SH-SY5Y (cell line): ENCODE data around the gene VSTM2L.

ENCODE experiments used
- GATA2 ChIP-seq: IDR thresholded peaks from 2 replicates; pipeline ENCODE4 v1.6.1; 2011; ENCODE audit warnings: mild to moderate bottlenecking, low read depth, low read length
- GATA3 ChIP-seq: IDR thresholded peaks from 2 replicates; pipeline ENCODE4 v1.6.1; 2011; ENCODE audit warnings: low read depth, mild to moderate bottlenecking, low read length, moderate library complexity

VSTM2L gene

DNA sequence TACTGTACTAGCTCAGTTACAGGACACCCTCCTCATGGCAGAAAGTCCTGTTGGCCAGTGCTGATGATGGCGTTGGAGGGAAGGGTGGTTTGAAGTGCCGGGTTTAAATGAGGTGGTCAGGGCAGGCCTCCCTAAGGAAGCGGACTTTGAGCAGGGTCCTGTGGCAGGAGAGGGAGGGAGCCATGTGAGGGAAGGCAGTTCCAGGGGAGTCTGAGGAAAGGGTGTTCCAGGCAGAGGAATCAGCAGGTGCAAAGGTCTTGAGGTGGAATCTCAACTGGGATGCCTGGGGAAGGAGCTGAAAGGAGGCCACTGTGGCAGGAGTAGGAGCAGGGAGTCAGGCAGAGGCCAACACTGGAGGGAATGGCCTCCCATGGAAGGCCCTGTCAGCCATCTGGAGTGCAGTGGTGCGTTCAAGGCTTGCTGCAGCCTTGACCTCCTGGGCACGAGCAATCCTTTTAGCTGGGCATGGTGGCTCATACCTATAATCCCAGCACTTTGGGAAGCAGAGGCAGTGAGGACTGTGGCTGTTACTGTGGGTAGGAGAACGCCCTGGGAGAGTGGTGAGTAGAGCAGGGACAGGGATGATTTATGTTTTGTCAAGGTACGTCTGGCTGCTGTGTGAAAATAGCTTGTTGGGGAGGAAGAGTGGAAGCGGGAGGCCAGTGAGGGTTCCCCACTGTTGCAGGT lies 26.2 kb downstream of the VSTM2L start:
- no peak for TF ChIP-seq GATA2
- no peak for TF ChIP-seq GATA3

GRCh38 chr20:37929683-37930014 lies 26.7 kb downstream of the VSTM2L start:
- TF ChIP-seq GATA2 = no peak
- no peak for TF ChIP-seq GATA3

GRCh38 chr20:37931153-37931922 lies 28.4 kb downstream of the VSTM2L start:
- TF ChIP-seq GATA2 (no peak), GATA3 (no peak)

- TF ChIP-seq GATA3 (no peak), GATA2 (no peak)
Measured at GRCh38 chr20:37932074-37932473, 29.1 kb downstream of the VSTM2L start.

GRCh38 chr20:37932919-37933318 lies 30.0 kb downstream of the VSTM2L start:
- TF ChIP-seq GATA3 (no peak), GATA2 (no peak)

- TF ChIP-seq GATA3 = no peak
- no peak for TF ChIP-seq GATA2
Measured at GRCh38 chr20:37933786-37934633, 31.1 kb downstream of the VSTM2L start.

GRCh38 chr20:37934634-37935375 lies 31.9 kb downstream of the VSTM2L start:
- TF ChIP-seq GATA2 (no peak), GATA3 (no peak)

DNA sequence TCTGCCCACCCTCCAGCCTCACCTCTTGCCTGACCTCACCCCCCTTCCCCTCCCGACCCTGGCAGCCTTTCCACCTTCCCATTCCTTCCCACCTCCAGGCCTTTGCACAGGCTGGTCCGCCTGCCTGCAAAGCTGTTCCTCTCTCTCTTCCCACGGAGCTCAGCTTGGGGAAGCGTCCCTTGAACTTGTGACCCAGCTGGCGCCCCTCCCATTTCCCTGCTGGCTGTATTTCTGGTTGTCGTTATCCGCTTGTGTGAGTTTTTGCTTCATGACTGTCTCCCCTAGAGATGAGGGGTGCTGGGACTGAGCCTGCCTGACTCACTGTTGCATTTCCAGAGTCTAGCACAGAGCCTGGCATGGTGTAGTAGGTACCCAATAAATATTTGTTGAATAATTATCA lies 32.5 kb downstream of the VSTM2L start:
- TF ChIP-seq GATA3 (no peak), GATA2 (no peak)

- TF ChIP-seq GATA3 (no peak), GATA2 (no peak)
Measured at GRCh38 chr20:37936041-37936440, 33.1 kb downstream of the VSTM2L start.

DNA sequence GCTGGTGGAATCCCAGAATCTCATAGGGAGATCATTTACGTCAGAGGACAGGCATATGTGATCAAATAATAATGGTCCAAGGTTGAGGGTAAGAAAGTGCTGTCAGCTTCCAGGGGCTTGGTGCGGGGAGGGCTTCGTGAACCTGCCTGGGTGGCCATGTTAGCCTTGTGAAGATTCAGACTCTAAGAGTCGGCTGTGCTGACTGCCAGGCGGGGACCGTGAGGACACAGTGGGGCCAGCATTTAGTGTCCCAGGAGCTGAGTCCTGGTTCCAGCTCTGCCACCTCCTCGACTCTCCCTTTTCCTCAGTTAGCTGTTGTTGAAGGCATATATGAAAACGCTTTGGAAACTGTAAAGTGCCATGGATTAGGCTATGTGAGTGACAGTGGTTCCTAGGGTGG lies 33.5 kb downstream of the VSTM2L start:
- TF ChIP-seq GATA2 = no peak
- TF ChIP-seq GATA3 = no peak

DNA sequence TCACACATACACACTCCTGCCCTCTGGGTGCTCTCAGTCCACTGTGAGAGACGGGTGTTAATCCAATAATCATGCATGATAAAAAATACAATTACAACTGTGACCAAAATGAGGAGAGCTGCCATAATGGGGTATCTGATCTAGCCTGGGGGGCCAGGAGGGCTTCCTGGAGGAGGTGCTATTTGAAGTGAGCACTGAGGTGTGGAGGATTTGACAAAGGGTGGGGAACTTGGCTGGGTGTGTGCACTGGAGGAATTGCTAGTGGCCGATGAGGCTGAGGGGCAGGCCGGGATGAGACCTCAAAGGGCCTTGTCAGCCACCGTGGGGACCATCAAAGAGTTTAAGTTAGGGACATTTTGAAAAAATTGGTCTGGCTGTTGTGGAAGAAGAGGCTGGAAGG lies 34.8 kb downstream of the VSTM2L start:
- no peak for TF ChIP-seq GATA3
- TF ChIP-seq GATA2 = no peak

- no peak for TF ChIP-seq GATA2
- TF ChIP-seq GATA3 = no peak
Measured at GRCh38 chr20:37938181-37938750, 35.3 kb downstream of the VSTM2L start.

DNA sequence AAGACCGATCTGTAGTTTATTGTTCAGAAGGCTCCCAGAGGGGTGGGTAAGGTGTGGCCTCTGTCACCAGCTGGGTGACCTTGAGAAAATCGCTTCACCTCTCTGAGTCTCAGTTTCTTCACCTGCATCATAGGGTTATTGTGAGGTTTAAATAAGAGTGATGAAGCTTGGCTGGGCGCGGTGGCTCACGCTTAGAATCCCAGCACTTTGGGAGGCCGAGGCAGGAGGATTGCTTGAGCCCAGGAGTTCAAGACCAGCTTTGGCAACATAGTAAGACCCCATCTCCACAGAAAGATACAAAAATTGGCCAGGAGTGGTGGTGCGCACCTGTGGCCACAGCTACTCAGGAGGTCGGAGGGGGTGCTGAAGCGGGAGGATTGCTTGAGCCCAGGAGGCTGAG lies 36.0 kb downstream of the VSTM2L start:
- TF ChIP-seq GATA3 (no peak), GATA2 (no peak)
